Endothelial cell of umbilical vein (primary cell): ENCODE results near the gene UBE2E2. TPM values are rescaled to one million over a fixed set of nuclear protein-coding genes. Genes with fewer than 3 reads are reported as not detected.

Experiments used
- BruUV-seq: library from RNA; stranded (reverse); fragments of 400-500 nt; replicated peaks from 2 replicates; lab custom pipeline; 2021; lab: Mats Ljungman, UMichigan
- CTCF ChIA-PET: fragments of 300-600, 350-600 bp; sonication (Branson Sonifier 250); formaldehyde crosslinking; loops from one replicate; lab custom pipeline; 2021; ENCODE audit warnings: antibody characterized with exemption, inconsistent platforms; lab: Charles Lee
- POLR2A ChIA-PET: fragments of 300-600, 350-600 bp; sonication (Branson Sonifier 250); formaldehyde crosslinking; loops from one replicate; lab custom pipeline; 2021; ENCODE audit warnings: antibody characterized with exemption, inconsistent platforms; lab: Charles Lee
- DNase-seq: peaks from one replicate; pipeline ENCODE4 v3.0.0-alpha.2; 2011; ENCODE audit warnings: low read depth, low spot score
- FAIRE-seq: peaks from 2 replicates; lab custom pipeline; 2011; peaks lifted over from hg19 to GRCh38; lab: Jason Lieb, UNC
- H2AFZ ChIP-seq: 2 replicates; pipeline ENCODE4 v1.6.0; 2012; ENCODE audit warnings: low read depth, low read length, control low read depth, inconsistent platforms
- H3K27ac ChIP-seq: 2 replicates; pipeline ENCODE4 v1.5.1; 2011; ENCODE audit warnings: low read depth, mild to moderate bottlenecking, control low read depth, low read length, moderate library complexity; ENCODE audit not compliant: insufficient read depth
- H3K27me3 ChIP-seq, 2 experiments: 2 replicates each; pipeline versions ENCODE4 v1.6.0 to v1.6.1; 2011; ENCODE audit warnings: low read length in 2 of 2, mixed read lengths in 1 of 2; ENCODE audit not compliant: control insufficient read depth in 2 of 2, insufficient read depth in 2 of 2
- H3K36me3 ChIP-seq, 2 experiments: 2 replicates in 1 of 2; 3 replicates in 1 of 2; pipeline ENCODE4 v1.5.1; 2011; ENCODE audit warnings: low read length in 2 of 2, mild to moderate bottlenecking in 1 of 2, moderate library complexity in 1 of 2; ENCODE audit not compliant: control insufficient read depth in 2 of 2, insufficient read depth in 2 of 2; ENCODE audit errors: extremely low read depth in 1 of 2
- H3K4me1 ChIP-seq: 3 replicates; pipeline ENCODE4 v1.5.1; 2011; ENCODE audit warnings: mild to moderate bottlenecking, low read length; ENCODE audit not compliant: control insufficient read depth, insufficient read depth; ENCODE audit errors: extremely low read depth
- H3K4me2 ChIP-seq: 2 replicates; pipeline ENCODE4 v1.6.1; 2011; ENCODE audit warnings: low read length, control low read depth, mixed read lengths; ENCODE audit not compliant: insufficient read depth
- H3K4me3 ChIP-seq, 3 experiments: fragments of 200-600 bp in 1 of 3; sonication (generic), shearing (Covaris generic) in 1 of 3; replicated peaks in 1 of 3; 2 replicates each; pipeline ENCODE4 v1.5.1; 2011 to 2016; ENCODE audit warnings: control low read depth in 3 of 3, low read length in 3 of 3, mild to moderate bottlenecking in 2 of 3, inconsistent platforms in 1 of 3, low read depth in 1 of 3, moderate library complexity in 1 of 3; ENCODE audit not compliant: insufficient read depth in 1 of 3
- H3K79me2 ChIP-seq: 2 replicates; pipeline ENCODE4 v1.6.0; 2012; ENCODE audit warnings: low read length, inconsistent platforms; ENCODE audit not compliant: control insufficient read depth, insufficient read depth
- H3K9ac ChIP-seq: replicated peaks from 2 replicates; pipeline ENCODE3; 2011; ENCODE audit warnings: low read length, control low read depth; ENCODE audit not compliant: insufficient read depth; ENCODE audit errors: extremely low read depth
- H3K9me1 ChIP-seq: replicated peaks from 3 replicates; pipeline ENCODE4 v1.6.0; 2011; ENCODE audit warnings: mild to moderate bottlenecking, low read length; ENCODE audit not compliant: control insufficient read depth, insufficient read depth; ENCODE audit errors: extremely low read depth
- H3K9me3 ChIP-seq: replicated peaks from 2 replicates; pipeline ENCODE4 v1.5.1; 2012; ENCODE audit warnings: low read length, inconsistent platforms; ENCODE audit not compliant: control insufficient read depth, insufficient read depth
- H4K20me1 ChIP-seq: replicated peaks from 2 replicates; pipeline ENCODE3; 2011; ENCODE audit warnings: mild to moderate bottlenecking, low read length; ENCODE audit not compliant: control insufficient read depth, insufficient read depth; ENCODE audit errors: extremely low read depth
- EZH2 ChIP-seq: IDR thresholded peaks from 2 replicates; pipeline ENCODE4 v1.6.1; 2012; ENCODE audit warnings: borderline replicate concordance, low read depth, mild to moderate bottlenecking, moderate library complexity, low read length, inconsistent platforms; ENCODE audit not compliant: severe bottlenecking
- FOS ChIP-seq: IDR thresholded peaks from 2 replicates; pipeline ENCODE4 v1.6.1; 2011; ENCODE audit warnings: mild to moderate bottlenecking, low read length, moderate library complexity, borderline replicate concordance; ENCODE audit not compliant: insufficient read depth
- GATA2 ChIP-seq: IDR thresholded peaks from 2 replicates; pipeline ENCODE4 v1.7.0; 2011; ENCODE audit warnings: low read depth, mild to moderate bottlenecking, moderate library complexity, mixed read lengths, low read length; ENCODE audit not compliant: insufficient read length, insufficient read depth
- MYC ChIP-seq: IDR thresholded peaks from one replicate; pipeline ENCODE4 v1.6.1; 2011; ENCODE audit warnings: mild to moderate bottlenecking, low read depth, low read length
- POLR2A ChIP-seq: IDR thresholded peaks from 2 replicates; pipeline ENCODE4 v1.6.1; 2012; ENCODE audit warnings: low read depth, mild to moderate bottlenecking, control low read depth, low read length
- POLR2AphosphoS5 ChIP-seq: IDR thresholded peaks from 2 replicates; pipeline ENCODE4 v1.6.1; 2012; ENCODE audit warnings: low read depth, mild to moderate bottlenecking, control low read depth, low read length, moderate library complexity; ENCODE audit not compliant: insufficient read depth
- dilution Hi-C: fragments of 300-500 bp; cut with MboI; formaldehyde crosslinking; loops from one replicate; pipeline ENCODE4 v1.15.0; 2019; ENCODE audit warnings: low sequenced_read_pairs; ENCODE audit not compliant: extremely low pct_ligation_motif_present
- intact Hi-C: fragments of 100-400 bp; cut with micrococcal nuclease; formaldehyde crosslinking; loops from one replicate; pipeline ENCODE4 v1.10.0; 2022
- polyA plus RNA-seq, 4 experiments: library from polyadenylated mRNA; depleted of rRNA in 3 of 4; stranded (reverse) in 3 of 4; unstranded in 1 of 4; fragments of >200 nt; gene quantifications; 2 replicates each; pipeline versions ENCODE4 v1.2.1 to v1.2.3, GENCODE V29; 2011 to 2012; ENCODE audit warnings: missing spikeins in 1 of 4
- total RNA-seq: library from RNA; stranded (reverse); gene quantifications from 2 replicates; pipeline ENCODE4 v1.2.3, GENCODE V29; 2021
- TF ChIP-seq, protein P1 (sequence below): IDR thresholded peaks from 2 replicates; pipeline ENCODE4 v1.6.1; 2011; ENCODE audit not compliant: insufficient read depth, insufficient read length
- TF ChIP-seq, protein P2 (sequence below), 2 donors: IDR thresholded peaks; 1 replicate in 1 of 2; 2 replicates in 1 of 2; pipeline ENCODE4 v1.5.1; 2011; ENCODE audit warnings: low read length in 2 of 2, mild to moderate bottlenecking in 2 of 2, moderate library complexity in 2 of 2, control low read depth in 1 of 2, inconsistent platforms in 1 of 2, low read depth in 1 of 2; ENCODE audit not compliant: insufficient read depth in 1 of 2; ENCODE audit errors: extremely low read depth in 1 of 2

Gene UBE2E2
- total and polyA plus RNA-seq, 2 donors (not counting 3 experiments of a cell fraction or from before 2014, with no cell fraction given), result 37.0 to 45.4 TPM

DNA sequence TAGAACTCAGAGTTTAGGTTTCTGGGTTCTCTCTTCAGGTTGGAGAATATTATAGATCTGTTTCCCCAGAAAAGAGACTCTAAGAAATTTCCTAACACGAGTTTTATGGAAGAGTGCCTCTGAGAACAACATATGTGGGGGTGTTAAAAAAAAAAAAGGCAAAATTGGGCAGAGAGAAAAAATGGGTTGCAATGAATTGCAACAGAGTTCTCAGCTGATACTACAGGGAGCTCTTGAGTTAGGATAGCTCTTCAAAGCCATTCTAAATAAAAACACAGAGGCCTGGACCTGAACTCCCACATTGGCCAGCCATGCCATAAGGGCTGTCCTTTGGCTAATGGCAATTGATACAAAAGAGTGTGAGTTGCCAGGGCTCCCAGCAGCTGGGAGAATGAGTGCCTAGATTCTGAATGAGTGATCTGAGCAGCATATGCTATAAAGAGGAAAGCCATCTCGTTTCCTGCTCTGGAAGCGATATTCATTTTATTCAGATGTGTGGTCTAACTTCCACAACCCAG lies 20.1 kb upstream of the UBE2E2 start:
- H3K4me2 ChIP-seq, result no peak overlapping the region
- TF ChIP-seq MYC, result no peak
- TF ChIP-seq GATA2, result no peak
- no peak for TF ChIP-seq EZH2
- no peak for TF ChIP-seq POLR2A
- no peak for TF ChIP-seq FOS
- TF ChIP-seq, protein P1, sequence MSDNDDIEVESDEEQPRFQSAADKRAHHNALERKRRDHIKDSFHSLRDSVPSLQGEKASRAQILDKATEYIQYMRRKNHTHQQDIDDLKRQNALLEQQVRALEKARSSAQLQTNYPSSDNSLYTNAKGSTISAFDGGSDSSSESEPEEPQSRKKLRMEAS, result no peak
- TF ChIP-seq POLR2AphosphoS5, result no peak
- TF ChIP-seq, protein P2, sequence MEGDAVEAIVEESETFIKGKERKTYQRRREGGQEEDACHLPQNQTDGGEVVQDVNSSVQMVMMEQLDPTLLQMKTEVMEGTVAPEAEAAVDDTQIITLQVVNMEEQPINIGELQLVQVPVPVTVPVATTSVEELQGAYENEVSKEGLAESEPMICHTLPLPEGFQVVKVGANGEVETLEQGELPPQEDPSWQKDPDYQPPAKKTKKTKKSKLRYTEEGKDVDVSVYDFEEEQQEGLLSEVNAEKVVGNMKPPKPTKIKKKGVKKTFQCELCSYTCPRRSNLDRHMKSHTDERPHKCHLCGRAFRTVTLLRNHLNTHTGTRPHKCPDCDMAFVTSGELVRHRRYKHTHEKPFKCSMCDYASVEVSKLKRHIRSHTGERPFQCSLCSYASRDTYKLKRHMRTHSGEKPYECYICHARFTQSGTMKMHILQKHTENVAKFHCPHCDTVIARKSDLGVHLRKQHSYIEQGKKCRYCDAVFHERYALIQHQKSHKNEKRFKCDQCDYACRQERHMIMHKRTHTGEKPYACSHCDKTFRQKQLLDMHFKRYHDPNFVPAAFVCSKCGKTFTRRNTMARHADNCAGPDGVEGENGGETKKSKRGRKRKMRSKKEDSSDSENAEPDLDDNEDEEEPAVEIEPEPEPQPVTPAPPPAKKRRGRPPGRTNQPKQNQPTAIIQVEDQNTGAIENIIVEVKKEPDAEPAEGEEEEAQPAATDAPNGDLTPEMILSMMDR (IDR thresholded peaks at IDR 0.05; ENCODE audit: extremely low read depth in 1 of 2, insufficient read depth in 1 of 2, low read depth in 1 of 2, low read length in 2 of 2), result no peak
- no peak for DNase-seq
- peaks cover 0 to 5% of the 10 kb centered on the region in 2 experiments for H3K27me3 ChIP-seq
- no peaks in the 10 kb centered on the region for H3K4me1 ChIP-seq
- no peaks in the 10 kb centered on the region for H3K9me3 ChIP-seq
- H3K9ac ChIP-seq, result no peak overlapping the region
- ChIA-PET POLR2A (no interaction called here), CTCF (interaction anchor here (0.6 kb wide), 1 partner anchor 590 kb away, joined by 3 read pairs; no protein-coding TSS in a partner anchor)
- H4K20me1 ChIP-seq, result no peaks in the 10 kb centered on the region
- no peak for FAIRE-seq
- no peaks in the 10 kb centered on the region for H3K9me1 ChIP-seq
- BruUV-seq, result no TSS peak
- intact Hi-C loops, result loop anchor here (1.0 to 5.0 kb wide), 2 partner anchors 578 to 694 kb away; no protein-coding TSS in a partner anchor
- no peaks in the 10 kb centered on the region for H3K36me3 ChIP-seq
- H2AFZ ChIP-seq, result no peak overlapping the region
- H3K79me2 ChIP-seq, result no peaks in the 10 kb centered on the region
- H3K27ac ChIP-seq, result no peak overlapping the region
- dilution Hi-C loops, result no loop called here
- no peak overlapping the region for H3K4me3 ChIP-seq
